ENCODE measurements around the gene TVP23C. TPM values are rescaled to one million over a fixed set of nuclear protein-coding genes. Genes with fewer than 3 reads are reported as not detected.

Gene TVP23C
- total and polyA plus RNA-seq, 2 of the 8 experiments (the other 6 are each of a cell fraction or from before 2014, with no cell fraction given), result 2.9 to 9.6 TPM

GRCh38 chr17:15494821-15495220 lies 68.5 kb downstream of the TVP23C start (continued):
- TF ChIP-seq NRF1 (IDR thresholded peaks at IDR 0.05; ENCODE audit: low read depth, low read length), result no peak
